HG02759 (cell line): ENCODE measurements around the gene LIN9.
"Not testable (repeated sequence)": the region's sequence is repeated elsewhere in the genome, so short reads cannot be mapped to it uniquely, and the experiment has no call there.

Source experiments
- ATAC-seq: cut with Tn5 transposase; IDR thresholded peaks from one replicate; pipeline ENCODE4 v1.9.1; 2021; ENCODE audit warnings: mild to moderate bottlenecking, moderate library complexity; ENCODE audit not compliant: unreplicated experiment

Gene LIN9

GRCh38 chr1:226276077-226276682 is 32.8 kb downstream of the LIN9 start:
- ATAC-seq: no peak

- no peak for ATAC-seq
These were observed 34.8 kb downstream of the LIN9 start for GRCh38 chr1:226274138-226274537.

GRCh38 chr1:226272233-226272902 is 36.6 kb downstream of the LIN9 start:
- not testable (repeated sequence) for ATAC-seq

GRCh38 chr1:226268421-226269124 is 40.4 kb downstream of the LIN9 start:
- no peak for ATAC-seq

GRCh38 chr1:226261818-226262217 is 47.1 kb downstream of the LIN9 start:
- no peak for ATAC-seq

GRCh38 chr1:226255380-226255779 is 53.6 kb downstream of the LIN9 start:
- ATAC-seq: no peak

- no peak for ATAC-seq
These were observed 55.0 kb downstream of the LIN9 start for GRCh38 chr1:226253933-226254332.

- ATAC-seq: not testable (repeated sequence)
These were observed 56.1 kb downstream of the LIN9 start for GRCh38 chr1:226252841-226253240.

GRCh38 chr1:226250511-226250910 is 58.5 kb downstream of the LIN9 start:
- ATAC-seq: no peak

- no peak for ATAC-seq
These were observed 60.2 kb downstream of the LIN9 start for GRCh38 chr1:226248796-226249195.

- no peak for ATAC-seq
These were observed 60.9 kb downstream of the LIN9 start for GRCh38 chr1:226248091-226248490.

GRCh38 chr1:226239421-226239820 is 69.5 kb downstream of the LIN9 start:
- no peak for ATAC-seq

GRCh38 chr1:226236826-226237225 is 72.1 kb downstream of the LIN9 start:
- ATAC-seq: no peak

- no peak for ATAC-seq
These were observed 75.2 kb downstream of the LIN9 start for GRCh38 chr1:226233806-226234205.

- ATAC-seq: peak; percentile 59
These were observed 75.7 kb downstream of the LIN9 start for GRCh38 chr1:226233293-226233692.

- ATAC-seq: no peak
These were observed 82.4 kb downstream of the LIN9 start for GRCh38 chr1:226226601-226227000.

GRCh38 chr1:226223786-226224244 is 85.1 kb downstream of the LIN9 start:
- peak; percentile 79 for ATAC-seq

- ATAC-seq: peak; percentile 57
These were observed 85.7 kb downstream of the LIN9 start, which contains the start of gene MIXL1 for GRCh38 chr1:226223157-226223785. MIXL1 (plus strand) TSS chr1:226223664; CDS start chr1:226223682, 18 bp downstream.

- ATAC-seq: no peak
These were observed 86.3 kb downstream of the LIN9 start for GRCh38 chr1:226222686-226223085.

GRCh38 chr1:226220473-226221189 is 88.3 kb downstream of the LIN9 start:
- no peak for ATAC-seq

- ATAC-seq: no peak
These were observed 91.7 kb downstream of the LIN9 start for GRCh38 chr1:226217273-226217672.
